Osteoblast (primary cell): ENCODE measurements around the gene ABCC1. TPM values are rescaled to one million over a fixed set of nuclear protein-coding genes. Genes with fewer than 3 reads are reported as not detected.

ENCODE experiments used
- DNase-seq: peaks from one replicate; pipeline ENCODE4 v3.0.0; 2011; ENCODE audit warnings: low spot score, mixed read lengths; ENCODE audit not compliant: insufficient read length; ENCODE audit errors: missing footprints
- H2AFZ ChIP-seq: 2 replicates; pipeline ENCODE4 v1.6.0; 2011; ENCODE audit warnings: mild to moderate bottlenecking, low read length
- H3K27ac ChIP-seq: 2 replicates; pipeline ENCODE4 v1.5.1; 2011; ENCODE audit warnings: mild to moderate bottlenecking, low read depth, low read length, moderate library complexity
- H3K27me3 ChIP-seq: 2 replicates; pipeline ENCODE4 v1.6.0; 2012; ENCODE audit warnings: mild to moderate bottlenecking, control low read depth, inconsistent platforms, low read length, moderate library complexity; ENCODE audit not compliant: insufficient read depth
- H3K36me3 ChIP-seq: 2 replicates; pipeline ENCODE4 v1.5.1; 2011; ENCODE audit warnings: mild to moderate bottlenecking, low read length, control low read depth, moderate library complexity; ENCODE audit not compliant: insufficient read depth
- H3K4me1 ChIP-seq: 2 replicates; pipeline ENCODE4 v1.5.1; 2011; ENCODE audit warnings: mild to moderate bottlenecking, low read length, control low read depth, moderate library complexity; ENCODE audit not compliant: insufficient read depth
- H3K4me2 ChIP-seq: 2 replicates; pipeline ENCODE4 v1.6.0; 2011; ENCODE audit warnings: mild to moderate bottlenecking, low read length; ENCODE audit not compliant: insufficient read depth
- H3K4me3 ChIP-seq: fragments of 200-600 bp; sonication (generic); 3 replicates; pipeline ENCODE4 v1.5.1; 2012; ENCODE audit warnings: mild to moderate bottlenecking, low read length, inconsistent platforms; ENCODE audit not compliant: insufficient read depth
- H3K79me2 ChIP-seq: 2 replicates; pipeline ENCODE4 v1.6.0; 2012; ENCODE audit warnings: mild to moderate bottlenecking, low read length, control low read depth, inconsistent platforms; ENCODE audit not compliant: insufficient read depth
- H3K9me3 ChIP-seq: 2 replicates; pipeline ENCODE4 v1.5.1; 2011; ENCODE audit warnings: low read depth, low read length, control low read depth
- H4K20me1 ChIP-seq: 2 replicates; pipeline ENCODE4 v1.6.0; 2012; ENCODE audit warnings: mild to moderate bottlenecking, low read length, control low read depth; ENCODE audit not compliant: insufficient read depth
- CTCF ChIP-seq: IDR thresholded peaks from 2 replicates; pipeline ENCODE4 v1.5.1; 2011; ENCODE audit warnings: mild to moderate bottlenecking, low read depth, low read length, moderate library complexity; ENCODE audit errors: extremely low read depth
- total RNA-seq: library from RNA; depleted of rRNA; stranded (reverse); fragments of >200 nt; gene quantifications from 2 replicates; pipeline ENCODE4 v1.2.3, GENCODE V29; 2012

The ABCC1 gene
- total RNA-seq, 1 donor = 33.7 TPM

- Histone ChIP-seq H2AFZ (peak overlapping the region; percentile 8), H3K27me3 (no peaks in the 10 kb centered on the region), H4K20me1 (peaks cover 3% of the 10 kb centered on the region), H3K4me2 (peak overlapping the region; percentile 73), H3K4me1 (peaks cover 61% of the 10 kb centered on the region), H3K9me3 (no peaks in the 10 kb centered on the region), H3K27ac (peak overlapping the region; percentile 94), H3K4me3 (peak overlapping the region; percentile 37), H3K79me2 (peaks cover 21% of the 10 kb centered on the region), H3K36me3 (peaks cover 24% of the 10 kb centered on the region)
- peak; percentile 97 for DNase-seq
- no peak for TF ChIP-seq CTCF
Measured at GRCh38 chr16:16021988-16022682, 72.7 kb downstream of the ABCC1 start.

- TF ChIP-seq CTCF = no peak
- Histone ChIP-seq H3K27ac (peak overlapping the region; percentile 94), H3K4me3 (no peak overlapping the region)
Measured at GRCh38 chr16:16022683-16023064, 73.3 kb downstream of the ABCC1 start.

GRCh38 chr16:16025214-16025968 is 76.0 kb downstream of the ABCC1 start:
- peak overlapping the region; percentile 38 for H3K4me3 ChIP-seq
- TF ChIP-seq CTCF = peak; percentile 6
- no peaks in the 10 kb centered on the region for H3K9me3 ChIP-seq
- H2AFZ ChIP-seq = no peak overlapping the region
- H3K4me2 ChIP-seq = peak overlapping the region; percentile 54
- no peaks in the 10 kb centered on the region for H3K27me3 ChIP-seq
- DNase-seq = peak; percentile 96
- peaks cover 5% of the 10 kb centered on the region for H3K36me3 ChIP-seq
- peak overlapping the region; percentile 95 for H3K27ac ChIP-seq
- H4K20me1 ChIP-seq = peaks cover 6% of the 10 kb centered on the region
- H3K4me1 ChIP-seq = peaks cover 51% of the 10 kb centered on the region
- peaks cover 34% of the 10 kb centered on the region for H3K79me2 ChIP-seq

More at GRCh38 chr16:16022683-16023064, 73.3 kb downstream of the ABCC1 start:
- no peak for DNase-seq
- Histone ChIP-seq H2AFZ (no peak overlapping the region), H4K20me1 (peaks cover 3% of the 10 kb centered on the region), H3K27me3 (no peaks in the 10 kb centered on the region), H3K9me3 (no peaks in the 10 kb centered on the region), H3K79me2 (peaks cover 24% of the 10 kb centered on the region), H3K4me2 (peak overlapping the region; percentile 73), H3K36me3 (peaks cover 18% of the 10 kb centered on the region), H3K4me1 (peaks cover 59% of the 10 kb centered on the region)

- no peak for DNase-seq
- no peaks in the 10 kb centered on the region for H3K9me3 ChIP-seq
- no peak overlapping the region for H3K4me3 ChIP-seq
- no peaks in the 10 kb centered on the region for H3K27me3 ChIP-seq
- H3K79me2 ChIP-seq = peaks cover 43% of the 10 kb centered on the region
- no peak for TF ChIP-seq CTCF
- peaks cover 37% of the 10 kb centered on the region for H3K4me1 ChIP-seq
- peaks cover 6% of the 10 kb centered on the region for H4K20me1 ChIP-seq
- H2AFZ ChIP-seq = no peak overlapping the region
- no peak overlapping the region for H3K4me2 ChIP-seq
- H3K27ac ChIP-seq = no peak overlapping the region
- peaks cover 8% of the 10 kb centered on the region for H3K36me3 ChIP-seq
Measured at GRCh38 chr16:16027728-16028310, 78.4 kb downstream of the ABCC1 start.
